Uterus (tissue), 4 donors: ENCODE results near the gene CLASRP. TPM values are rescaled to one million over a fixed set of nuclear protein-coding genes. Genes with fewer than 3 reads are reported as not detected.

Experiments
- DNase-seq, 2 donors: peaks; one replicate each; pipeline ENCODE4 v3.0.0-alpha.2; 2019 to 2020
- H3K27ac ChIP-seq, 2 donors: fragments of 200-600 bp; sonication (generic); 1 replicate in 1 of 2; 2 replicates in 1 of 2; pipeline ENCODE4 v1.5.1; 2016 to 2018
- H3K27me3 ChIP-seq, 2 donors: fragments of 200-600 bp; sonication (generic); one replicate each; pipeline ENCODE4 v1.5.1; 2018 to 2019; ENCODE audit warnings: control low read depth in 1 of 2
- H3K36me3 ChIP-seq, 2 donors: fragments of 200-600 bp; sonication (generic); one replicate each; pipeline ENCODE4 v1.5.1; 2019; ENCODE audit warnings: control low read depth in 1 of 2
- H3K4me1 ChIP-seq, 2 donors: fragments of 200-600 bp; sonication (generic); one replicate each; pipeline ENCODE4 v1.5.1; 2018 to 2019; ENCODE audit warnings: control low read depth in 1 of 2
- H3K4me3 ChIP-seq, 2 donors: fragments of 200-600 bp; sonication (generic); 1 replicate in 1 of 2; 2 replicates in 1 of 2; pipeline ENCODE4 v1.5.1; 2018 to 2019; ENCODE audit warnings: mild to moderate bottlenecking in 1 of 2
- H3K9me3 ChIP-seq, 2 donors: fragments of 200-600 bp; sonication (generic); one replicate each; pipeline ENCODE4 v1.5.1; 2019; ENCODE audit warnings: control low read depth in 1 of 2
- CTCF ChIP-seq, 4 experiments: fragments of 200-600 bp in 2 of 4; fragments of 450-650 bp in 2 of 4; sonication (generic) in 2 of 4; IDR thresholded peaks; one replicate each; pipeline ENCODE4 v1.5.1; 2016 to 2019; ENCODE audit warnings: antibody characterized with exemption in 4 of 4, mild to moderate bottlenecking in 2 of 4, moderate library complexity in 1 of 4
- POLR2A ChIP-seq, 2 donors: fragments of 450-650 bp; IDR thresholded peaks; one replicate each; pipeline ENCODE4 v1.6.1; 2016; ENCODE audit warnings: antibody characterized with exemption in 2 of 2, mild to moderate bottlenecking in 1 of 2, moderate library complexity in 1 of 2
- intact Hi-C: fragments of 100-400 bp; cut with DNase I; formaldehyde crosslinking; loops from one replicate; pipeline ENCODE4 v1.15.1; 2023; ENCODE audit warnings: low total_unique reads
- small RNA-seq: library from RNA; depleted of rRNA; stranded (forward); fragments of <200 nt; gene quantifications from one replicate; pipeline ENCODE3, GENCODE V24; 2016
- total RNA-seq, 4 donors: library from RNA; depleted of rRNA in 3 of 4; stranded (reverse); fragments of >200 nt in 3 of 4; gene quantifications; one replicate each; pipeline versions ENCODE4 v1.1.0 to v1.2.4, GENCODE V29; 2014 to 2023
- donor health status: DM: yes; HTN: yes; CAD: no.

Gene CLASRP
- total RNA-seq, 4 donors from 2014 or later: 36.6 to 107 (median 73.9) TPM

DNA sequence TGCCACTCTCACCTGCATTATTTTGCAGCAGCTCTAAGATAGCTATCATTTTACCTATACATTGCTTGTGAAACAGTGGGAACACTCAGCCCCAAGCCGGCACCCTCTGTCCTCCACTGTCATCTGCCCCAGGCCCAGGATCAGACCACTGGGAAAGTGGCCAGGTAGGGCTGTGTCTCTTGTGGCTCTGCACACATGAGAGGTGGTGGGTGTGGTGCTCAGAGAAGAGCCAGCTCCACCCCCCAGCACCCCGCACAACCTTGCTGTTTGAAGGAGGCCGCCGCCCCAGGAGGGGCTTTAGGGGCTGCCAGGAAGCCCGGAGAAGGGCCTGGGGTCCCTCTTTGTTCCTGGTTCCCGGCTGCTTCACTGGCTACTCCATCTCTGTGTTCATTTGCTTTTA lies 80.7 kb downstream of the CLASRP start:
- no peak overlapping the region for H3K27ac ChIP-seq
- no peak for DNase-seq
- H3K9me3 ChIP-seq: no peaks in the 10 kb centered on the region
- no peaks in the 10 kb centered on the region for H3K4me1 ChIP-seq
- intact Hi-C loops: no loop called here
- TF ChIP-seq POLR2A (IDR thresholded peaks at IDR 0.05) (no peak), CTCF (IDR thresholded peaks at IDR 0.05) (no peak)
- H3K4me3 ChIP-seq: no peak overlapping the region
- H3K36me3 ChIP-seq: no peaks in the 10 kb centered on the region
- no peaks in the 10 kb centered on the region for H3K27me3 ChIP-seq

Small RNAs within 50 kb of the gene (small RNA-seq; reads per million reads assigned to genes)
- gene RNU6-611P: not detected

Other genes with a start within 250 kb of the CLASRP start
- gene BCAM, start 229.9 kb upstream of the CLASRP start, total RNA-seq: 100 to 1,000 TPM in 2 of 4 donors, 10 to 100 TPM in 1, 1 to 10 TPM in 1; 3.8 to 171 (median 111) TPM
- 100 to 1,000 TPM in 2 of 4 donors, 10 to 100 TPM in 2; 14.1 to 106 (median 86.1) TPM for gene NECTIN2, start 192.7 kb upstream of the CLASRP start, total RNA-seq
- 10 to 100 TPM; 10.5 to 38.2 (median 24.1) TPM for gene TOMM40, start 147.8 kb upstream of the CLASRP start, total RNA-seq
- 10 to 100 TPM in 3 of 4 donors, 1 to 10 TPM in 1; 9.1 to 92.5 (median 33.6) TPM for gene APOE, start 133.2 kb upstream of the CLASRP start, total RNA-seq
- gene APOC1, start 124.4 kb upstream of the CLASRP start, total RNA-seq: 1 to 10 TPM in 3 of 4 donors, not detected in 1; 3.0 to 7.4 (median 3.5) TPM
- not detected for gene APOC4, start 96.8 kb upstream of the CLASRP start, total RNA-seq
- not detected for gene APOC2, start 93.0 kb upstream of the CLASRP start, total RNA-seq
- gene CLPTM1, start 83.7 kb upstream of the CLASRP start, total RNA-seq: 10 to 100 TPM; 30.6 to 99.5 (median 64.2) TPM
- gene RELB, start 37.6 kb upstream of the CLASRP start, total RNA-seq: 10 to 100 TPM in 2 of 4 donors, 1 to 10 TPM in 2; 1.0 to 52.4 (median 13.9) TPM
- gene ZNF296, start 37.4 kb downstream of the CLASRP start, total RNA-seq: under 1 TPM in 1 of 4 donors, not detected in 3; 0.27 TPM
- 10 to 100 TPM in 3 of 4 donors, 1 to 10 TPM in 1; 3.5 to 18.4 (median 13.7) TPM for gene GEMIN7, start 40.2 kb downstream of the CLASRP start, total RNA-seq
- 10 to 100 TPM in 3 of 4 donors, 1 to 10 TPM in 1; 6.7 to 43.8 (median 24.4) TPM for gene PPP1R37, start 54.1 kb downstream of the CLASRP start, total RNA-seq
- gene NKPD1, start 121.9 kb downstream of the CLASRP start, total RNA-seq: under 1 TPM in 1 of 4 donors, not detected in 3; 0.21 TPM
- 10 to 100 TPM in 3 of 4 donors, 1 to 10 TPM in 1; 4.1 to 25.9 (median 16.5) TPM for gene TRAPPC6A, start 139.2 kb downstream of the CLASRP start, total RNA-seq
- gene BLOC1S3, start 139.7 kb downstream of the CLASRP start, total RNA-seq: 10 to 100 TPM in 2 of 4 donors, 1 to 10 TPM in 1, not detected in 1; 4.6 to 16.2 (median 10.2) TPM
- gene EXOC3L2, start 206.4 kb downstream of the CLASRP start, total RNA-seq: 1 to 10 TPM; 2.4 to 7.2 (median 6.4) TPM
- 10 to 100 TPM; 13.5 to 51.5 (median 15.5) TPM for gene MARK4, start 212.2 kb downstream of the CLASRP start, total RNA-seq